22Rv1 (cell line): ENCODE data around the gene HOTAIR.

Source experiments
- ZFX ChIP-seq: fragments of 450-650 bp; IDR thresholded peaks from 2 replicates; pipeline ENCODE4 v1.6.1; 2017; ENCODE audit warnings: antibody characterized with exemption, borderline replicate concordance
- TF ChIP-seq, protein P1 (sequence below): fragments of 450-650 bp; IDR thresholded peaks from 2 replicates; pipeline ENCODE4 v1.5.1; 2017; ENCODE audit warnings: mild to moderate bottlenecking

DNA sequence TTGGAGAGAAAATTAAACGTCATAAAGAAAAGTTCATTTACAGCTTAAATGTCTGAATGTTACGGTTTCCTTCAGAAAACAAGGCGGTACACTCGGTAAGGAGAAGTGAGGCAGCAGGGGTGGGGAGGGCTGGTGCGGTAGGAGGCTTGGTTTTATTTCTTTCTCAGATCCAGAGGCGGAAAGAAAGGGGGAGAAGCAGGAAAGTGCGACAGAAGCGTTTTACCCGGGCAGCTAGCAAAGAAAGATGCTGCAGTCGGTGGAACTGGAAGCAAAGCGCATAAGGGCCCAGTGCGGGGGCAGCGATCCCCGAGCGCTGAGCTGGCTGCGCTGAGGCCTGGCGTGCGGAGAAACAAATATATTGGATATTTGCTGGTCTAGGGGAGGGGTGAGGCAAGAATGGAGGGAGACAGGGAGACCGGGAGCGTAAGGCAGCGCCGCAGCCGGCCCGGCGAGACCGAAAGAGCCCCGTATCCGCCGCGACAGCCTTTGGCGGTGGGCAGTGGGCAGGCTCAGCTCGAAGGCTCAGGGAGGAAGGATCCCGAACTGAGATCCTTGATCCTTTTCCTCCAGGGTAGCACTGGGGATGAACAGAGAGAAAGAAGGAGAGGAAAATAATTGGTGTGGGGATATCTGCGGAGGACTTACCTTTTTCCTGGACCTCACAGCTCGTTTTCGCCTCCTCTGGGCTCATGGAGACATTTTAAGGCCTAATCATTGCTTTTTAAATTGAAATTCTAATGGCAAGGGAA lies 8.2 kb downstream of the HOTAIR start:
- TF ChIP-seq, protein P1, sequence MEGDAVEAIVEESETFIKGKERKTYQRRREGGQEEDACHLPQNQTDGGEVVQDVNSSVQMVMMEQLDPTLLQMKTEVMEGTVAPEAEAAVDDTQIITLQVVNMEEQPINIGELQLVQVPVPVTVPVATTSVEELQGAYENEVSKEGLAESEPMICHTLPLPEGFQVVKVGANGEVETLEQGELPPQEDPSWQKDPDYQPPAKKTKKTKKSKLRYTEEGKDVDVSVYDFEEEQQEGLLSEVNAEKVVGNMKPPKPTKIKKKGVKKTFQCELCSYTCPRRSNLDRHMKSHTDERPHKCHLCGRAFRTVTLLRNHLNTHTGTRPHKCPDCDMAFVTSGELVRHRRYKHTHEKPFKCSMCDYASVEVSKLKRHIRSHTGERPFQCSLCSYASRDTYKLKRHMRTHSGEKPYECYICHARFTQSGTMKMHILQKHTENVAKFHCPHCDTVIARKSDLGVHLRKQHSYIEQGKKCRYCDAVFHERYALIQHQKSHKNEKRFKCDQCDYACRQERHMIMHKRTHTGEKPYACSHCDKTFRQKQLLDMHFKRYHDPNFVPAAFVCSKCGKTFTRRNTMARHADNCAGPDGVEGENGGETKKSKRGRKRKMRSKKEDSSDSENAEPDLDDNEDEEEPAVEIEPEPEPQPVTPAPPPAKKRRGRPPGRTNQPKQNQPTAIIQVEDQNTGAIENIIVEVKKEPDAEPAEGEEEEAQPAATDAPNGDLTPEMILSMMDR: no peak
- no peak for TF ChIP-seq ZFX
